ENCODE data around the gene DCHS2.

The DCHS2 gene

GRCh38 chr4:154354883-154355282, 136.7 kb downstream of the DCHS2 start:
- no peak for TF ChIP-seq CTCF (IDR thresholded peaks at IDR 0.05)

- peak; percentile 41; the same call in 1 of the 2 replicates for TF ChIP-seq CTCF (IDR thresholded peaks at IDR 0.05)
Measured at GRCh38 chr4:154349829-154350228, 141.8 kb downstream of the DCHS2 start.

- TF ChIP-seq CTCF (IDR thresholded peaks at IDR 0.05), result no peak
Measured at GRCh38 chr4:154348657-154349056, 142.9 kb downstream of the DCHS2 start.

GRCh38 chr4:154345359-154345758, 146.2 kb downstream of the DCHS2 start:
- TF ChIP-seq CTCF (IDR thresholded peaks at IDR 0.05), result no peak

- TF ChIP-seq CTCF (IDR thresholded peaks at IDR 0.05), result no peak; the same call in 1 of the 2 replicates
Measured at GRCh38 chr4:154344686-154345085, 146.9 kb downstream of the DCHS2 start.

- TF ChIP-seq CTCF (IDR thresholded peaks at IDR 0.05), result no peak
Measured at GRCh38 chr4:154343651-154344050, 147.9 kb downstream of the DCHS2 start.

- TF ChIP-seq CTCF (IDR thresholded peaks at IDR 0.05), result no peak
Measured at GRCh38 chr4:154341448-154341847, 150.2 kb downstream of the DCHS2 start.

- TF ChIP-seq CTCF (IDR thresholded peaks at IDR 0.05), result no peak
Measured at GRCh38 chr4:154335588-154335987, 156.0 kb downstream of the DCHS2 start.

Data from LNCAP (cell line).